GM19455 (cell line): ENCODE data around the gene ZNF3.
"Not testable (repeated sequence)": the region's sequence is repeated elsewhere in the genome, so short reads cannot be mapped to it uniquely, and the experiment has no call there.

Experiments used
- ATAC-seq: cut with Tn5 transposase; IDR thresholded peaks from one replicate; pipeline ENCODE4 v1.9.1; 2021; ENCODE audit not compliant: unreplicated experiment

ZNF3 gene

GRCh38 chr7:100081535-100082102, at the start of gene ZNF3:
ZNF3 (minus strand) TSS chr7:100081723; CDS start chr7:100077357, 4,366 bp downstream.
- peak; percentile 74 for ATAC-seq

GRCh38 chr7:100130608-100131453, 49.3 kb upstream of the ZNF3 start:
- ATAC-seq = no peak

- not testable (repeated sequence) for ATAC-seq
These were observed 48.7 kb upstream of the ZNF3 start for GRCh38 chr7:100130220-100130607.

GRCh38 chr7:100128637-100128963, 47.1 kb upstream of the ZNF3 start:
- ATAC-seq = no peak

- ATAC-seq = no peak
These were observed 46.5 kb upstream of the ZNF3 start for GRCh38 chr7:100127866-100128636.

GRCh38 chr7:100126931-100127865, 45.7 kb upstream of the ZNF3 start, which contains the start of gene MBLAC1:
MBLAC1 (plus strand) TSS chr7:100126967; CDS start chr7:100127396, 429 bp downstream.
- ATAC-seq = peak; percentile 72

GRCh38 chr7:100126239-100126930, 44.9 kb upstream of the ZNF3 start:
- ATAC-seq = peak; percentile 26

GRCh38 chr7:100124301-100125230, 43.0 kb upstream of the ZNF3 start:
- no peak for ATAC-seq

- ATAC-seq = no peak
These were observed 41.0 kb upstream of the ZNF3 start for GRCh38 chr7:100122568-100122967.

GRCh38 chr7:100122067-100122466, 40.5 kb upstream of the ZNF3 start:
- no peak for ATAC-seq

GRCh38 chr7:100120733-100121036, 39.2 kb upstream of the ZNF3 start:
- ATAC-seq = no peak

- ATAC-seq = peak; percentile 41
These were observed 38.6 kb upstream of the ZNF3 start for GRCh38 chr7:100119970-100120732.

GRCh38 chr7:100119072-100119969, 37.8 kb upstream of the ZNF3 start, which contains the start of the genes CNPY4 and TAF6:
CNPY4 (plus strand) TSS chr7:100119634; CDS start chr7:100119745, 111 bp downstream.
TAF6 (minus strand) TSS chr7:100119358; CDS start chr7:100114209, 5,149 bp downstream.
- ATAC-seq = peak; percentile 64

- no peak for ATAC-seq
These were observed 37.0 kb upstream of the ZNF3 start for GRCh38 chr7:100118388-100119071.

GRCh38 chr7:100115026-100115425, 33.5 kb upstream of the ZNF3 start:
- ATAC-seq = no peak

- no peak for ATAC-seq
These were observed 30.4 kb upstream of the ZNF3 start for GRCh38 chr7:100111914-100112313.

GRCh38 chr7:100111156-100111555, 29.6 kb upstream of the ZNF3 start:
- no peak for ATAC-seq
